HepG2 (cell line): Measurements from ENCODE around the gene ARHGAP22. TPM values are rescaled to one million over a fixed set of nuclear protein-coding genes. Genes with fewer than 3 reads are reported as not detected.

Experiments
- ATAC-seq: fragments of 200-7000 bp; cut with Tn5 transposase; 3 replicates; pipeline ENCODE4 v1.9.1; 2020; ENCODE audit warnings: mild to moderate bottlenecking, moderate library complexity
- BruUV-seq: library from RNA; stranded (reverse); fragments of 400-500 nt; replicated peaks from 2 replicates; lab custom pipeline; 2021; lab: Mats Ljungman, UMichigan
- CTCF ChIA-PET: fragments of 300-600 bp; formaldehyde crosslinking; extraction: SDS; loops from one replicate; lab custom pipeline; 2021; ENCODE audit warnings: low total read pairs, inconsistent platforms, low intra/inter-chr PET ratio; lab: Yijun Ruan, JAX
- POLR2A ChIA-PET: fragments of 350-600 bp; sonication (Branson Sonifier 250); formaldehyde crosslinking; loops from one replicate; lab custom pipeline; 2020; ENCODE audit warnings: antibody characterized with exemption, inconsistent platforms; lab: Yijun Ruan, JAX
- DNase-seq: peaks from one replicate; pipeline ENCODE4 v3.0.0-alpha.2; 2015; ENCODE audit warnings: low spot score
- FAIRE-seq: peaks from 3 replicates; lab custom pipeline; 2011; peaks lifted over from hg19 to GRCh38; lab: Jason Lieb, UNC
- H2AFZ ChIP-seq: one replicate; pipeline ENCODE4 v1.6.1; 2011; ENCODE audit warnings: low read length, inconsistent platforms
- H3K27ac ChIP-seq: fragments of 300-600 bp; 3 replicates; pipeline ENCODE4 v1.8.0; 2011; ENCODE audit warnings: mixed run types, mild to moderate bottlenecking, mixed read lengths, low read length, inconsistent platforms; ENCODE audit not compliant: insufficient read depth; ENCODE audit errors: extremely low read length
- H3K27me3 ChIP-seq, 2 experiments: fragments of 200-600 bp in 1 of 2; 2 replicates in 1 of 2; 3 replicates in 1 of 2; pipeline versions ENCODE4 v1.6.0 to v1.8.0; 2011; ENCODE audit warnings: low read length in 2 of 2, mild to moderate bottlenecking in 2 of 2, moderate library complexity in 2 of 2, inconsistent platforms in 1 of 2; ENCODE audit not compliant: insufficient read depth in 2 of 2, control insufficient read depth in 1 of 2
- H3K36me3 ChIP-seq, 2 experiments: fragments of 200-600 bp in 1 of 2; replicated peaks in 1 of 2; 2 replicates in 1 of 2; 3 replicates in 1 of 2; pipeline versions ENCODE4 v1.5.1 to v1.8.0; 2011; ENCODE audit warnings: low read length in 2 of 2, inconsistent platforms in 1 of 2; ENCODE audit not compliant: insufficient read depth in 2 of 2, control insufficient read depth in 1 of 2
- H3K4me1 ChIP-seq: 2 replicates; pipeline ENCODE4 v1.5.1; 2012; ENCODE audit warnings: low read length, inconsistent platforms; ENCODE audit not compliant: insufficient read depth
- H3K4me2 ChIP-seq: 2 replicates; pipeline ENCODE4 v1.6.0; 2011; ENCODE audit warnings: low read depth, low read length, inconsistent platforms
- H3K4me3 ChIP-seq, 3 experiments: fragments of 200-600 bp in 1 of 3; sonication (generic), shearing (Covaris generic) in 1 of 3; replicated peaks in 1 of 3; 2 replicates each; pipeline ENCODE4 v1.5.1; 2011 to 2016; ENCODE audit warnings: low read length in 3 of 3, inconsistent platforms in 2 of 3, low read depth in 2 of 3, mild to moderate bottlenecking in 2 of 3, control low read depth in 1 of 3, mixed read lengths in 1 of 3; ENCODE audit not compliant: insufficient read depth in 1 of 3
- H3K79me2 ChIP-seq: one replicate; pipeline ENCODE4 v1.6.1; 2011; ENCODE audit warnings: low read length, inconsistent platforms; ENCODE audit not compliant: insufficient read depth
- H3K9ac ChIP-seq: 2 replicates; pipeline ENCODE4 v1.6.0; 2011; ENCODE audit warnings: mild to moderate bottlenecking, low read depth, low read length, inconsistent platforms; ENCODE audit not compliant: insufficient read depth
- H3K9me3 ChIP-seq: 2 replicates; pipeline ENCODE4 v1.5.1; 2012; ENCODE audit warnings: mild to moderate bottlenecking, low read length
- H4K20me1 ChIP-seq: 2 replicates; pipeline ENCODE4 v1.6.0; 2011; ENCODE audit warnings: inconsistent platforms, mild to moderate bottlenecking, low read length, moderate library complexity; ENCODE audit not compliant: insufficient read depth
- CBFB ChIP-seq: sonication (generic); formaldehyde crosslinking; IDR thresholded peaks from 2 replicates; pipeline ENCODE4 v1.4.0; 2020; ENCODE audit warnings: missing genetic modification reagents
- EP300 ChIP-seq, 3 experiments: sonication (generic) in 1 of 3; formaldehyde crosslinking in 1 of 3; IDR thresholded peaks; 2 replicates each; pipeline versions ENCODE4 v1.5.1 to v1.6.1; 2011 to 2020; ENCODE audit warnings: low read depth in 2 of 3, low read length in 2 of 3, borderline replicate concordance in 1 of 3, improper control_type of control experiment in 1 of 3, mild to moderate bottlenecking in 1 of 3, missing genetic modification reagents in 1 of 3, moderate library complexity in 1 of 3
- FOXP4 ChIP-seq: sonication (generic); formaldehyde crosslinking; IDR thresholded peaks from 2 replicates; pipeline ENCODE4 v1.4.0; 2020; ENCODE audit warnings: missing genetic modification reagents
- GATAD2A ChIP-seq: IDR thresholded peaks from 2 replicates; pipeline ENCODE4 v1.6.1; 2016
- MED13 ChIP-seq: sonication (generic); formaldehyde crosslinking; IDR thresholded peaks from 2 replicates; pipeline ENCODE4 v1.5.0; 2020; ENCODE audit warnings: missing genetic modification reagents
- NR2F6 ChIP-seq, 2 experiments: IDR thresholded peaks; 2 replicates each; pipeline ENCODE4 v1.6.1; 2016; ENCODE audit warnings: antibody characterized with exemption in 1 of 2, mild to moderate bottlenecking in 1 of 2
- PHF21A ChIP-seq: sonication (generic); formaldehyde crosslinking; IDR thresholded peaks from 2 replicates; pipeline ENCODE4 v1.5.0; 2020; ENCODE audit warnings: mild to moderate bottlenecking, missing genetic modification reagents
- SOX6 ChIP-seq, 2 experiments: fragments of 450-650 bp in 1 of 2; sonication (generic) in 1 of 2; formaldehyde crosslinking in 1 of 2; IDR thresholded peaks; 2 replicates each; pipeline versions ENCODE4 v1.4.0 to v1.6.1; 2017 to 2020; ENCODE audit warnings: antibody characterized with exemption in 1 of 2, mild to moderate bottlenecking in 1 of 2, missing genetic modification reagents in 1 of 2
- ZIK1 ChIP-seq: sonication (generic); formaldehyde crosslinking; IDR thresholded peaks from 2 replicates; pipeline ENCODE4 v1.5.0; 2020; ENCODE audit warnings: mild to moderate bottlenecking, low read depth, missing genetic modification reagents, borderline replicate concordance
- ZNF747 ChIP-seq: sonication (generic); formaldehyde crosslinking; IDR thresholded peaks from 2 replicates; pipeline ENCODE4 v1.8.1; 2023; ENCODE audit warnings: missing genetic modification reagents, mild to moderate bottlenecking, borderline replicate concordance
- ZSCAN20 ChIP-seq: sonication (generic); formaldehyde crosslinking; IDR thresholded peaks from 2 replicates; pipeline ENCODE4 v1.4.0; 2020; ENCODE audit warnings: missing genetic modification reagents, mild to moderate bottlenecking, borderline replicate concordance
- WGBS: methylation state at CpG from one replicate; pipeline ENCODE4 v1.1.6; 2017; ENCODE audit warnings: low lambda C conversion rate; 5-methylcytosine and 5-hydroxymethylcytosine counted together
- in situ Hi-C: cut with HindIII; loops from 2 replicates; pipeline ENCODE4 v1.10.0; 2017; ENCODE audit warnings: low pct_unique_long_range_greater_than_20kb; ENCODE audit not compliant: extremely low pct_ligation_motif_present
- intact Hi-C: fragments of 100-400 bp; cut with micrococcal nuclease; formaldehyde crosslinking; loops from one replicate; pipeline ENCODE4 v1.10.0; 2022; ENCODE audit not compliant: unreplicated experiment
- polyA plus RNA-seq, 8 experiments: library from polyadenylated mRNA; depleted of rRNA in 3 of 8; stranded (reverse) in 7 of 8; unstranded in 1 of 8; fragments of >200 nt; fragmentation: Illumina TruSeq in 4 of 8; extraction: Trizol in 4 of 8; gene quantifications; 2 replicates each; pipeline versions ENCODE4 v1.2.1 to v1.2.3, GENCODE V29; 2011 to 2016; ENCODE audit warnings: low read depth in 4 of 8, missing spikeins in 1 of 8, mixed read lengths in 1 of 8; ENCODE audit not compliant: insufficient read depth in 1 of 8
- total RNA-seq, 5 experiments: library from RNA; depleted of rRNA; stranded (reverse); fragments of >200 nt; fragmentation: Illumina TruSeq; extraction: Trizol; gene quantifications; 2 replicates each; pipeline ENCODE4 v1.2.3, GENCODE V29; 2016; ENCODE audit warnings: low read depth in 1 of 5

The ARHGAP22 gene
- total and polyA plus RNA-seq, 2 of the 13 experiments (the other 11 are each of a cell fraction or from before 2014, with no cell fraction given): 0.08 to 0.38 TPM

GRCh38 chr10:48453451-48454301 lies 151.2 kb downstream of the ARHGAP22 start:
- FAIRE-seq (no peak), DNase-seq (no peak), ATAC-seq (no peak)
- no peaks in the 10 kb centered on the region for H3K9me3 ChIP-seq
- peaks cover 38% of the 10 kb centered on the region for H3K4me1 ChIP-seq
- WGBS: 47% methylated on average over 18 of the region's 19 CpGs
- H3K4me3 ChIP-seq: peak overlapping the region in 1 of 3 experiments; percentile 29; a peak in 1 of 6 replicates
- no TSS peak for BruUV-seq
- H3K27me3 ChIP-seq: peaks cover 3 to 15% of the 10 kb centered on the region in 2 experiments; a peak in 4 of 5 replicates
- no peaks in the 10 kb centered on the region for H3K36me3 ChIP-seq
- CTCF ChIA-PET: no interaction called here
- no peaks in the 10 kb centered on the region for H3K79me2 ChIP-seq
- no peaks in the 10 kb centered on the region for H4K20me1 ChIP-seq
- intact Hi-C loops (no loop called here), in situ Hi-C loops (no loop called here)
- no peak overlapping the region for H3K27ac ChIP-seq
- POLR2A ChIA-PET: no interaction called here
- H3K9ac ChIP-seq: no peak overlapping the region
- peak overlapping the region; percentile 62 for H3K4me2 ChIP-seq
- TF ChIP-seq ZIK1 (CRISPR knock-in tag) (no peak), EP300 (IDR thresholded peaks at IDR 0.05; ENCODE audit: low read depth in 2 of 2, low read length in 2 of 2) (no peak), EP300 (CRISPR knock-in tag; IDR thresholded peaks at IDR 0.05; ENCODE audit: borderline replicate concordance) (no peak), CBFB (no peak), ZNF747 (CRISPR knock-in tag) (no peak), MED13 (CRISPR knock-in tag) (no peak)
- no peak overlapping the region for H2AFZ ChIP-seq

DNA sequence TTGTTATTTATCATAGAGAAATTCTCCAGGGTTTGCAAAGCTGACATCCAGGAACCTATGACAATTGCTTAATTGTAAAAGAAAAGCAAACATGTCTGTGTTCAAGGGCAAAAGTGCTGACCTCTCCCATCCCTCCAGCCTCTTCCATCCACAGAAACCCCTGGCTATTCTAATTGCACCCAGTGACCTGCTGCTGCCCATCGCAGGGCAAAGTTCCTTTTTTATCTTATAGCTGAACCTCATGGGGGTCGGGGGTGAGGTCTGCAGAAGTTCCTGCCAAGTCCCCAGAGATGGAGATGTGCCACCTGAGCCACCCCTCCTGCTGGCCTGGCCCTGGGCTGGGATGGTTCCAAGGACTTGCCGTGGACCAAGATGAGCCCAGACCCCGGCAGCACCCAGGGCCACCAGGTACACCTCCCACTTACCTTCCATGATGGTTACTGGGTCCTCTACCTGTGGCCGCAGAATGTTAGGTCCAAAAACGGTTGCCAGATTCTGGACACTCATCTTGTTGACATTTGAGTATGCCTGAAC lies 151.9 kb downstream of the ARHGAP22 start:
- no peak for DNase-seq
- Histone ChIP-seq H3K9me3 (no peaks in the 10 kb centered on the region), H3K4me1 (peaks cover 38% of the 10 kb centered on the region), H3K27ac (no peak overlapping the region), H3K9ac (no peak overlapping the region), H3K27me3 (peaks cover 3 to 15% of the 10 kb centered on the region in 2 experiments; a peak in 4 of 5 replicates), H2AFZ (no peak overlapping the region), H3K36me3 (no peaks in the 10 kb centered on the region), H3K4me3 (peak overlapping the region in 1 of 3 experiments; percentile 10; a peak in 1 of 6 replicates), H4K20me1 (no peaks in the 10 kb centered on the region), H3K79me2 (no peaks in the 10 kb centered on the region), H3K4me2 (peak overlapping the region; percentile 62)
- ATAC-seq: 0 out of 3 replicates have a peak, but pooled peaks have one; percentile 4
- no TSS peak for BruUV-seq
- CTCF ChIA-PET: no interaction called here
- intact Hi-C loops: no loop called here
- 0% methylated on average over 4 of the region's 6 CpGs for WGBS
- POLR2A ChIA-PET: interaction anchor here (1.1 kb wide), 1 partner anchor 10 kb away, joined by 3 read pairs; no protein-coding TSS in a partner anchor
- in situ Hi-C loops: no loop called here
- no peak for FAIRE-seq
- TF ChIP-seq PHF21A (CRISPR knock-in tag): peak; percentile 26; the same call in 1 of the 2 replicates
- no peak for TF ChIP-seq ZSCAN20 (CRISPR knock-in tag)
- TF ChIP-seq NR2F6 (IDR thresholded peaks at IDR 0.05): peak; percentile 62
- peak; percentile 40; the same call in 1 of the 2 replicates for TF ChIP-seq NR2F6 (CRISPR knock-in tag; IDR thresholded peaks at IDR 0.05)
- TF ChIP-seq GATAD2A: 0 out of 2 replicates have a peak, but pooled peaks have one; percentile 11
- 0 out of 2 replicates have a peak, but pooled peaks have one; percentile 21 for TF ChIP-seq FOXP4 (CRISPR knock-in tag)
- TF ChIP-seq SOX6 (IDR thresholded peaks at IDR 0.05): no peak
- peak; percentile 56; the same call in 1 of the 2 replicates for TF ChIP-seq SOX6 (CRISPR knock-in tag; IDR thresholded peaks at IDR 0.05)
